Osteoblast (primary cell): ENCODE data around the gene BCAR3. TPM values are rescaled to one million over a fixed set of nuclear protein-coding genes. Genes with fewer than 3 reads are reported as not detected.

Experiments
- DNase-seq: peaks from one replicate; pipeline ENCODE4 v3.0.0; 2011; ENCODE audit warnings: low spot score, mixed read lengths; ENCODE audit not compliant: insufficient read length; ENCODE audit errors: missing footprints
- H2AFZ ChIP-seq: 2 replicates; pipeline ENCODE4 v1.6.0; 2011; ENCODE audit warnings: mild to moderate bottlenecking, low read length
- H3K27ac ChIP-seq: 2 replicates; pipeline ENCODE4 v1.5.1; 2011; ENCODE audit warnings: mild to moderate bottlenecking, low read depth, low read length, moderate library complexity
- H3K27me3 ChIP-seq: 2 replicates; pipeline ENCODE4 v1.6.0; 2012; ENCODE audit warnings: mild to moderate bottlenecking, control low read depth, inconsistent platforms, low read length, moderate library complexity; ENCODE audit not compliant: insufficient read depth
- H3K36me3 ChIP-seq: 2 replicates; pipeline ENCODE4 v1.5.1; 2011; ENCODE audit warnings: mild to moderate bottlenecking, low read length, control low read depth, moderate library complexity; ENCODE audit not compliant: insufficient read depth
- H3K4me1 ChIP-seq: 2 replicates; pipeline ENCODE4 v1.5.1; 2011; ENCODE audit warnings: mild to moderate bottlenecking, low read length, control low read depth, moderate library complexity; ENCODE audit not compliant: insufficient read depth
- H3K4me2 ChIP-seq: 2 replicates; pipeline ENCODE4 v1.6.0; 2011; ENCODE audit warnings: mild to moderate bottlenecking, low read length; ENCODE audit not compliant: insufficient read depth
- H3K4me3 ChIP-seq: fragments of 200-600 bp; sonication (generic); 3 replicates; pipeline ENCODE4 v1.5.1; 2012; ENCODE audit warnings: mild to moderate bottlenecking, low read length, inconsistent platforms; ENCODE audit not compliant: insufficient read depth
- H3K79me2 ChIP-seq: 2 replicates; pipeline ENCODE4 v1.6.0; 2012; ENCODE audit warnings: mild to moderate bottlenecking, low read length, control low read depth, inconsistent platforms; ENCODE audit not compliant: insufficient read depth
- H3K9me3 ChIP-seq: 2 replicates; pipeline ENCODE4 v1.5.1; 2011; ENCODE audit warnings: low read depth, low read length, control low read depth
- H4K20me1 ChIP-seq: 2 replicates; pipeline ENCODE4 v1.6.0; 2012; ENCODE audit warnings: mild to moderate bottlenecking, low read length, control low read depth; ENCODE audit not compliant: insufficient read depth
- CTCF ChIP-seq: IDR thresholded peaks from 2 replicates; pipeline ENCODE4 v1.5.1; 2011; ENCODE audit warnings: mild to moderate bottlenecking, low read depth, low read length, moderate library complexity; ENCODE audit errors: extremely low read depth
- total RNA-seq: library from RNA; depleted of rRNA; stranded (reverse); fragments of >200 nt; gene quantifications from 2 replicates; pipeline ENCODE4 v1.2.3, GENCODE V29; 2012

Gene BCAR3
- total RNA-seq, 1 donor: 34.0 TPM

DNA sequence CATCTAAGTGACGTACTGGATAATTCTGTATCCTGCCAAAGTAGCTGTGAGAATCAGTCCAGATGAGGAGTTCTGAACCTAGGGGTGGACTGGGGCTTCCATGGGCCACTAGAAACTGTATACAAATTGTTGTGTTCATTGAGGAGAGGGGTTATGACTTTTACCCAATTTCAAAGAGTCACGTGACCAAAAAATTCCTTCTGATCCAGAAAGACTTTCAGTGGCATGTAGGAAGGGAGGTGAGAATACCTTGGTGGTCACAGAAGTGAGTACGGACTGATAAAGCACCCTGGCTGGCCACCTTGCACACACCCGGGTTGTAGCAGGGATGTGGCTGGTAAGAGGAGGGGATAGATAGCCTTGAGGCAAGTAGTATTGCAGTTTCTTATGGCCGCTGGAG, 60.4 kb downstream of the BCAR3 start:
- no peak for DNase-seq
- no peak for TF ChIP-seq CTCF
- no peaks in the 10 kb centered on the region for H3K9me3 ChIP-seq
- no peak overlapping the region for H3K4me2 ChIP-seq
- peaks cover 4% of the 10 kb centered on the region for H4K20me1 ChIP-seq
- peaks cover 92% of the 10 kb centered on the region for H3K79me2 ChIP-seq
- peaks cover 1% of the 10 kb centered on the region for H3K36me3 ChIP-seq
- no peak overlapping the region for H2AFZ ChIP-seq
- peaks cover 46% of the 10 kb centered on the region for H3K4me1 ChIP-seq
- H3K27ac ChIP-seq: no peak overlapping the region
- no peaks in the 10 kb centered on the region for H3K27me3 ChIP-seq
- H3K4me3 ChIP-seq: no peak overlapping the region

DNA sequence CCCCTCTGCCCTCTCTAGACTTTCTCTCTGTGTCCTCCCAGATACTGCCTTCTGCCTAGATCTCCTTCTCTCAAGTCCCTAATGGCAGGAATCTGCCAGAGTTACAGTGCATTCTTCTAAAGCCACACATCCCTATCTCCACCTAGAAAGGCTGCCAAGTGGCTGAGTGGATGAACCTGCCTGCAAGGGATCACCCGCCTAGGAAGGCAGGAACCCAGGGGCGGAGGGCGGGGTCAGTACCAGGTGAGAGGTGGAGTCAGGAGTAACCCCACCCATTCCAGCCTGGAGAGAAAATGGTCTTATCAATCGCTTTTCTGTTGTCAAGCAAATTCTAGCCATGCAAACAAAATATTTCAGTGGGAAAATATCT, 60.8 kb downstream of the BCAR3 start:
- no peaks in the 10 kb centered on the region for H3K36me3 ChIP-seq
- H4K20me1 ChIP-seq: peaks cover 3% of the 10 kb centered on the region
- peaks cover 46% of the 10 kb centered on the region for H3K4me1 ChIP-seq
- DNase-seq: no peak
- H2AFZ ChIP-seq: no peak overlapping the region
- no peaks in the 10 kb centered on the region for H3K27me3 ChIP-seq
- no peak overlapping the region for H3K27ac ChIP-seq
- TF ChIP-seq CTCF: no peak
- H3K79me2 ChIP-seq: peaks cover 92% of the 10 kb centered on the region
- no peaks in the 10 kb centered on the region for H3K9me3 ChIP-seq
- H3K4me3 ChIP-seq: no peak overlapping the region
- H3K4me2 ChIP-seq: no peak overlapping the region

- TF ChIP-seq CTCF: no peak
- H3K27me3 ChIP-seq: no peaks in the 10 kb centered on the region
- H2AFZ ChIP-seq: no peak overlapping the region
- peaks cover 5% of the 10 kb centered on the region for H4K20me1 ChIP-seq
- no peak overlapping the region for H3K4me2 ChIP-seq
- H3K4me1 ChIP-seq: peaks cover 46% of the 10 kb centered on the region
- H3K9me3 ChIP-seq: no peaks in the 10 kb centered on the region
- no peak overlapping the region for H3K27ac ChIP-seq
- H3K36me3 ChIP-seq: no peaks in the 10 kb centered on the region
- DNase-seq: no peak
- no peak overlapping the region for H3K4me3 ChIP-seq
- peaks cover 89% of the 10 kb centered on the region for H3K79me2 ChIP-seq
These were observed 61.3 kb downstream of the BCAR3 start for GRCh38 chr1:93620172-93620840.

GRCh38 chr1:93619507-93620171, 62.0 kb downstream of the BCAR3 start:
- H3K79me2 ChIP-seq: peaks cover 86% of the 10 kb centered on the region
- no peak overlapping the region for H3K4me3 ChIP-seq
- no peak overlapping the region for H2AFZ ChIP-seq
- no peak overlapping the region for H3K4me2 ChIP-seq
- TF ChIP-seq CTCF: peak; percentile 10
- no peaks in the 10 kb centered on the region for H3K36me3 ChIP-seq
- no peak overlapping the region for H3K27ac ChIP-seq
- peaks cover 3% of the 10 kb centered on the region for H4K20me1 ChIP-seq
- no peaks in the 10 kb centered on the region for H3K9me3 ChIP-seq
- DNase-seq: no peak
- no peaks in the 10 kb centered on the region for H3K27me3 ChIP-seq
- peaks cover 50% of the 10 kb centered on the region for H3K4me1 ChIP-seq
